HG02571 (cell line): ENCODE results near the gene UNKL.

Source experiments
- ATAC-seq: cut with Tn5 transposase; IDR thresholded peaks from one replicate; pipeline ENCODE4 v1.9.1; 2021; ENCODE audit warnings: mild to moderate bottlenecking, moderate library complexity; ENCODE audit not compliant: unreplicated experiment

UNKL gene

GRCh38 chr16:1407753-1408152, 6.8 kb downstream of the UNKL start:
- no peak for ATAC-seq

- no peak for ATAC-seq
Observed at GRCh38 chr16:1403733-1404132, 10.8 kb downstream of the UNKL start.

GRCh38 chr16:1403036-1403435, 11.5 kb downstream of the UNKL start:
- no peak for ATAC-seq

GRCh38 chr16:1401758-1402154, 12.7 kb downstream of the UNKL start:
- no peak for ATAC-seq

DNA sequence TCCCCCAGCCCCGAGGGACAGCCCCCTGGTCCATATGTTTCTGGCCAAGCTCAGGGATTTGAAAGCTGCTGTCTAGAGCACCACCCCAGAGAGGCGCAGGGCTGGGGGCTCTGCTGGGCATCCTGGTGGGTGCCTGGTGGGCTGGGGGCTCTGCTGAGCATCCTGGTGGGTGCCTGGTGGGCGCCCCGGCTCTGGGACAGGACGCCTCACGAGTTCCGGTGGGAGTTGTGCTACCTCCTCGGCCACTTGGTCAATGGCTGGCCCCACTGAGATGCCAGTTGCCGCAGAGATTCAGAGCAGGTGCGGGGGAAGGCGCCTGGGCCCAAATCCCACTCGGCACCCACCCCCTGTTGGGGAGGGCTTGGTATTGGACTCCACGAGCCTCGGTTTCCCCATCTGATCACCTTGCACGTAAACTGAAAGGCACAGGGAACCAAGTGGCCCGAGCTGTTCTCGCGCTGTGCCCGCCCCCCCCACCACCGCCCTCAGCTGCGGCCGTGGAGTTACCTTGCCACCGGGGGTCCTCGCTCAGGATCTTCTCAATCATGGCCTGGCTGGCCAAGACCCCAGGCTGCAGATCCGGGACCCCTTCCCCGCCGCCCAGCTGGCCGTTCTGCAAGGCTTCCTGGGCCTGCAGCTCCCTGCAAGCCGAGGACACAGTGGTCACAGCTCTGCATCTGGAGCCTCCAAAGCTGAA, 13.3 kb downstream of the UNKL start:
- ATAC-seq, result no peak

GRCh38 chr16:1398826-1399581, 15.5 kb downstream of the UNKL start:
- no peak for ATAC-seq

DNA sequence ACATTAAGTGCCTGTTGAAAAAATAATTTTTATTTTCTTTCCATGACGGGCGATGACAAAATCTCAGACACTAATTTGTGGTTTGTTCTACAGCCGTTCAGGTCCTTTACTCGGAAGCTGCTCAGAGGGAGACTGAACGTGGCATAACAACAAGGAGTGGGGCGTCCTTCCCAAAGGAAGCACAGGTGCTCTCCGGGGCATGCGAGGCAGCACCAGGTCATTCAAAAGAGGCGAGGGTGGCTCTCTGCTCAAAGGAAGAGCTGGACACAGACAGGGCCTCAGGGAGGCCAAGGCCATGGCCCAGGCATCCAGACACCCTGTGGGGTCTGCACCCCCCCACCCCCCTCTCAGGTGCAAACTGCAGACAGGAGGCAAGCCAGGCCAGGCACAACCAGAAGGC, 16.2 kb downstream of the UNKL start:
- no peak for ATAC-seq

- ATAC-seq, result no peak
Observed at GRCh38 chr16:1397779-1398178, 16.7 kb downstream of the UNKL start.

DNA sequence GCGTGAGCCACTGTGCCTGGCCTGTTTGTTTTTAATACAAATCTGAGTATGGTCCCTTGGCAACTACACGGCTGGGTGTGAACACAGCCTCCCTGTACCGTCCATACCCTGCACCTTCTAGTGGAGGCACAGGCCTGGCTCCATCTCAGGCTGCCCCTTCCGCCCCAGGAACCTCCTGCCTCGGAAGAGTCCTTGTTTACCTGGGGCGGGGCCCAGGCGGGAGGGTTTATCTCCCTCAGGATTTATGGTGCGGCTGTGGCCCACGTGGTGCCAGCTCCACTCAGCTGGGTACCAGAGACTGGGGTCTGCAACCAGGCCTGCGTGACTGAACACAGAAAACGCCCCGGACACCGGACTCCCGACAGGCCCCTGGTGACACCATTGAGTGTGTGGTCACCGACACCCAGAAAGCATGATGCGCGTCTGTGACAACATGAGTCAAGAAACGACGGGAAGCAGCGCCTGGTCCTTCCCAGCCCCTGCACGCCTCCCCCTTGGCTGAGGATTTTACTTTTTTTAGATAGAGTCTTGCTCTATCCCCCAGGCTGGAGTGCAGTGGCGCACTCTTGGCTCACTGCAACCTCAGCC, 19.0 kb downstream of the UNKL start:
- ATAC-seq, result no peak

GRCh38 chr16:1394367-1394951, 20.0 kb downstream of the UNKL start:
- ATAC-seq, result no peak

GRCh38 chr16:1393613-1394176, 20.8 kb downstream of the UNKL start:
- ATAC-seq, result no peak

GRCh38 chr16:1392826-1393225, 21.7 kb downstream of the UNKL start:
- ATAC-seq, result no peak

GRCh38 chr16:1390239-1390779, 24.2 kb downstream of the UNKL start:
- no peak for ATAC-seq

GRCh38 chr16:1389762-1390161, 24.7 kb downstream of the UNKL start:
- no peak for ATAC-seq

DNA sequence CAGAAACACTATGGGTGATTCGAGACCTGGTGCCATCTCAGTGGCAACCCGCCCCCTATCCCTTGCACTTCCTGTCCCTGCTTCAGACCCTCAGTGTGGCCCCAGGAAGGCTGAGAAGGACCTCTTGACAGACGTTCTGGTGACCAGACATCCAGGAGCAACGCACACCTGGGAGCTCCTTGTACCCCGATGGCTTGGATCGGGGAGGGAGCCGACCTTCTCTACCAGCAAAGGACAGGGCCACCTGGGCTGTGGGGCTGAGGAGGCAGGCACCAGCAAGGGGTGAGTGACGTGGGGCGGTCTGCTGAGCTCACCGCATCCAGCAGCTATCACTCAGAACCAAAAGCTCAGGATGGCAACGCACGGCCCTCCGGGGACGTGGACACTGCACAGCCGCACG, 27.2 kb downstream of the UNKL start:
- no peak for ATAC-seq

- ATAC-seq, result no peak
Observed at GRCh38 chr16:1385232-1385631, 29.3 kb downstream of the UNKL start.

- no peak for ATAC-seq
Observed at GRCh38 chr16:1383556-1383955, 30.9 kb downstream of the UNKL start.

DNA sequence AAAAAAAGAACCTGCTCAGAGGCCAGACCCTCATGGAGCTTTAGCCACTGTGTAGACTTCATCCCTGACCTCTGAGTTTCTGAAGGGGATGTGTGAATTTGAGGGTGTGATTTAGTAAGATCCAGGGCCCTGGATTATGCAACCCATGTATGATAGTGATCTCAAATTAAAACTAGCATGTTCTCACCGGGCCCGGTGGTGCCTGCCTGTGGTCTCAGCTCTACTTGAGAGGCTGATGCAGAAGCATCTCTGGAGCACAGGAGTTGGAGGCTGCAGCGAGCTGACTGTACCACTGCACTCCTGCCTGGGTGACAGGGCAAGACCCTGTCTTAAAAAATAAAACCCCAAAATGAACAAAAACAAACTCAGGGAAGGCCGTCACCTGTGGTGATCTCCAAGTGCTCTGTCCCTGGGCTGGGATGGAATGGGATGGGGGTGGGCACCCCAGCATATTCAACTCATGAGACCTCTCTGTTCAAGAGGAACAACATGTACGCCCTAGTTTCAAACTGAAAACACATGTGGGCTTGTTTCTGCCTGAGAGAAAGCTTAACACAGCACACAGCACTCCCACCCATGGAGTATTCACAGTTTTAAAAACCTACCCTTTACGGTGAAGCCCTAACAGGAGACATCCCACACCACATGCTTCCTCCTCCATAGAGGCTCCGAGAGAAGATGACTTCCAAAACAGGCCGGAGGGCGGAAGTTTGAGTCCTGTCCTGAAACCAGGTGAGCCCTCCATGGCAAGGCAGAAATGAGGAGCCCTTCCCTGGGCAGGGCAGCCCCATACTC, 32.7 kb downstream of the UNKL start:
- no peak for ATAC-seq

- no peak for ATAC-seq
Observed at GRCh38 chr16:1380195-1380594, 34.3 kb downstream of the UNKL start.

GRCh38 chr16:1379304-1380076, 35.0 kb downstream of the UNKL start:
- no peak for ATAC-seq
